Neural cell (in vitro differentiated cells): ENCODE results near the gene ETV7.

Experiments
- CTCF ChIP-seq: fragments of 450-650 bp; IDR thresholded peaks from 2 replicates; pipeline ENCODE4 v1.5.1; 2014; ENCODE audit warnings: antibody characterized with exemption, mild to moderate bottlenecking, moderate library complexity; ENCODE audit not compliant: poor library complexity, severe bottlenecking
- EP300 ChIP-seq: fragments of 450-650 bp; conservative IDR thresholded peaks from 2 replicates; pipeline ENCODE4 v1.6.1; 2014; ENCODE audit warnings: antibody characterized with exemption, mild to moderate bottlenecking, moderate library complexity; ENCODE audit not compliant: poor library complexity, severe bottlenecking
- MXI1 ChIP-seq: fragments of 450-650 bp; conservative IDR thresholded peaks from 2 replicates; pipeline ENCODE4 v1.6.1; 2014; ENCODE audit warnings: antibody characterized with exemption, mild to moderate bottlenecking; ENCODE audit not compliant: poor library complexity, severe bottlenecking
- POLR2AphosphoS5 ChIP-seq: IDR thresholded peaks from 2 replicates; pipeline ENCODE4 v1.6.1; 2012
- RAD21 ChIP-seq: fragments of 450-650 bp; conservative IDR thresholded peaks from 2 replicates; pipeline ENCODE4 v1.6.1; 2014; ENCODE audit warnings: antibody characterized with exemption, mild to moderate bottlenecking, moderate library complexity
- REST ChIP-seq: IDR thresholded peaks from 2 replicates; pipeline ENCODE4 v1.6.1; 2012; ENCODE audit warnings: borderline replicate concordance
- TAF1 ChIP-seq: IDR thresholded peaks from 2 replicates; pipeline ENCODE4 v1.6.1; 2012; ENCODE audit warnings: low read depth

- TF ChIP-seq POLR2AphosphoS5 (no peak), CTCF (no peak), RAD21 (no peak), REST (no peak), TAF1 (no peak), MXI1 (no peak), EP300 (no peak)
Observed at GRCh38 chr6:36414481-36414880, 27.0 kb upstream of the ETV7 start.
